Mesodermal cell (in vitro differentiated cells): Measurements from ENCODE around the gene STARD9.
"Not testable (repeated sequence)": the region's sequence is repeated elsewhere in the genome, so short reads cannot be mapped to it uniquely, and the experiment has no call there.

Experiments
- H3K27ac ChIP-seq: 2 replicates; pipeline ENCODE4 v1.7.0; 2013; ENCODE audit warnings: mild to moderate bottlenecking, low read depth, low read length, moderate library complexity; ENCODE audit not compliant: severe bottlenecking
- H3K36me3 ChIP-seq: 2 replicates; pipeline ENCODE4 v1.7.1; 2013; ENCODE audit warnings: mild to moderate bottlenecking, low read length, moderate library complexity; ENCODE audit not compliant: control insufficient read depth, insufficient read depth
- H3K4me1 ChIP-seq: one replicate; pipeline ENCODE4 v1.7.1; 2013; ENCODE audit warnings: mild to moderate bottlenecking, low read length; ENCODE audit not compliant: insufficient read depth, control insufficient read depth, poor library complexity, severe bottlenecking
- H3K4me3 ChIP-seq: 2 replicates; pipeline ENCODE4 v1.7.0; 2013; ENCODE audit warnings: low read length, control low read depth, mild to moderate bottlenecking; ENCODE audit not compliant: insufficient read depth, poor library complexity, severe bottlenecking; ENCODE audit errors: extremely low read depth
- H3K9me3 ChIP-seq: 2 replicates; pipeline ENCODE4 v1.7.1; 2013; ENCODE audit warnings: mild to moderate bottlenecking, low read length, moderate library complexity; ENCODE audit not compliant: control insufficient read depth
- WGBS, 2 experiments: methylation state at CpG; one replicate each; pipeline ENCODE4 v1.1.5; 2013; ENCODE audit warnings: missing lambda C conversion rate in 2 of 2; ENCODE audit not compliant: insufficient coverage in 2 of 2; 5-methylcytosine and 5-hydroxymethylcytosine counted together

The STARD9 gene

DNA sequence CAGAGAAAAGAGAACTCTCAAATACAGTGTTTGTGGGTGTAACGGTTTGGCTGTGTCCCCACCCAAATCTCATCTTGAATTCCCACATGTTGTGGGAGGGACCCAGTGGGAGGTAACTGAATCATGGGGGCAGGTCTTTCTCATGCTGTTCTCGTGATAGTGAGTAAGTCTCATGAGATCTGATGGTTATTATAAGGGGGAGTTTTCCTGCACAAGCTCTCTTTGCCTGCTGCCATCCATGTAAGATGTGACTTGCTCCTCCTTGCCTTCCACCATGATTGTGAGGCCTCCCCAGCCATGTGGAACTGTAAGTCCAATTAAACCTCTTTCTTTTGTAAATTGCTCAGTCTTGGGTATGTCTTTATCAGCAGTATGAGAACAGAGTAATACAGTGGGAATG is 186.4 kb downstream of the STARD9 start:
- H3K4me3 ChIP-seq, H3K4me1 ChIP-seq, H3K9me3 ChIP-seq, H3K36me3 ChIP-seq, H3K27ac ChIP-seq: not testable (repeated sequence)
- no CpG with 5 or more reads among the region's 2 CpGs for WGBS, 2 experiments

DNA sequence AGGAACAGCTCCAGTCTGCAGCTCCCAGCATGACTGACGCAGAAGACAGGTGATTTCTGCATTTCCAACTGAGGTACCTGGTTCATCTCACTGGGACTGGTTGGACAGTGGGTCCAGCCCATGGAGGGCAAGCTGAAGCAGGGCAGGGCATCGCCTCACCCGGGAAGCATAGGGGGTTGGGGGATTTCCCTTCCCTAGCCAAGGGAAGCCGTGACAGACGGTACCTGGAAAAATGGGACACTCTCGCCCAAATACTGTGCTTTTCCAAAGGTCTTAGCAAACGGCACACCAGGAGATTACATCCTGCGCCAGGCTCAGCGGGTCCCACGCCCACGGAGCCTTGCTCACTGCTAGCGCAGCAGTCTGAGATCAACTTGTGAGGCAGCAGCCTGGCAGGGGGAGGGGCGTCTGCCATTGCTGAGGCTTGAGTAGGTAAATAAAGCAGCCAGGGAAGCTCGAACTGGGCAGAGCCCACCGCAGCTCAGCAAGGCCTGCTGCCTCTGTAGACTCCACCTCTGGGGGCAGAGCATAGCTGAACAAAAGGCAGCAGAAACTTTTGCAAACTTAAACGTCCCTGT is 188.8 kb downstream of the STARD9 start:
- 50 to 56% methylated on average over 10 to 14 of the region's 16 CpGs for WGBS, 2 experiments
- not testable (repeated sequence) for H3K9me3 ChIP-seq, H3K36me3 ChIP-seq, H3K4me1 ChIP-seq, H3K27ac ChIP-seq, H3K4me3 ChIP-seq

GRCh38 chr15:42766109-42766508 is 190.7 kb downstream of the STARD9 start:
- not testable (repeated sequence) for H3K27ac ChIP-seq, H3K4me3 ChIP-seq, H3K4me1 ChIP-seq, H3K36me3 ChIP-seq, H3K9me3 ChIP-seq
- WGBS, 2 experiments = no CpG with 5 or more reads among the region's 4 CpGs
